ENCODE results near the gene MACROD2.
"Not testable (repeated sequence)": the region's sequence is repeated elsewhere in the genome, so short reads cannot be mapped to it uniquely, and the experiment has no call there.

The MACROD2 gene

DNA sequence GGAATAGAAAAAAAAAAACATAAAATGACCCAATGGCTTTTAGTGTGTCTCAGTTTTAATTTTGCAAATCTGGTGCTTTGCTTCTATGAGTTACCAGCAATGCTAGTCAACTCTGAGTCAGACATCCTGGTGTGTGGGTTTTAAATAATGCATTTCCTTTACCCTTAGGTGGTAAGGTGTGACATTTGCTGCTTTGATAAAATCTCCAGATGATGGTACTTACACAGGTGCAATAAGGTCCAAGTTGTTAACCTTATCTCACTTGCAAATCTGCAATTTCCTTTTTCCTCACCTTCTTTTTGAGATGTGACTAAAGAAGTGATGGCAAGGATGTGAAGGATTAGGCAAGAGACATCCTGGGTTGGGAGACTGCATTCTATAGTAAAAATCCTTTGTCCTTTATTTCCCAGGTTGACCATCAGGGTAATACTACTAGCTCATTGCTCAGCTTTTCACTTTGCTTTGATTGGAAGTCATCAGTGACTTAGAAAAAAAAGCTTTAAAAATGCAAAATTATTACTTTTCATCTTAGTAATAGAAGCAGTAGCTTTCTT lies 1160.6 kb downstream of the MACROD2 start:
- DNase-seq: no peak

DNA sequence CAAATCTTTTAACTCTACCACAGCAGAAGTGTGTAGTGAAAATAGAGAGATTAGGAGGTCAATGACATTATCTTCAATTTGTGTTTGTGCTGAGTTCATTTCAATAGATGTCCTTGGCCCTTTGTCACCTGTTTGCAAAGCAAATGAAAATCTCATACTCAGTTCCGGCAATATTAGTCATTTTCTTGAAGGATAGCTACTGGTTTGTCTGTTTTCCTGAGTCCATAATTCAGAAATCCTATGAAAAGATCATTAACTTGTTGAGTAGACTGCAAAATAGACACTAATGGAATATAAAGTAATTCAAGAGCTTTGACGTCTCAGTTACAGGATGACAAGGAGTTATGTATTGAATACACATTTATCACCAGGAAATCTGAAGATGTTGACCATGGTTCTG lies 1163.2 kb downstream of the MACROD2 start:
- no peak for DNase-seq

DNA sequence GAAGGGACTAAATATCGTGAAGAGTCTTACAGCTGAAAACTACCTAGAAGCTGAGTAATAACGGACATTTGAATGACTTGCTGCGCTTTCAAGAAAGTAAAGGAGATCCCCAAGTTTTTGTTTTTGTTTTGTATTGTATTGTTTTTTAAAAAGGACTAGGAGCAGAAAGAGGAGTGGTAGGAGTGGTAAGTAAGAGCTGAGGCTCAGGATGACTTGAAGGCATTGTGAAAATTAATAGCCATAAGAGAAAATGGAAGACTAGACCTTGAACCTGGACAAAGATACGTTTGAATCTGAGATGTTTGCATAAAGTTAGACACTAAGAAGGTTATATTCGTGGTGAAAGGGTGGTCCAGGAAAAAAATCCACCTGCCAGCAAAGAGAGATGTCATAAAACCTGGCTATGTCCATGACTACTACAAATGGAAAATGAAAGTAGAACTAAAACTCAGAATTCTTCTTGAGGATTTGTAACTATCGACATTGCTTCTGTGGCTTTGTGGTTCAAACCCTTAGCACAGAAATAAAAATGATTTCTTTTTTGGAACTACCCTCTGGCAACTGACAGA lies 1166.8 kb downstream of the MACROD2 start:
- no peak for DNase-seq

DNA sequence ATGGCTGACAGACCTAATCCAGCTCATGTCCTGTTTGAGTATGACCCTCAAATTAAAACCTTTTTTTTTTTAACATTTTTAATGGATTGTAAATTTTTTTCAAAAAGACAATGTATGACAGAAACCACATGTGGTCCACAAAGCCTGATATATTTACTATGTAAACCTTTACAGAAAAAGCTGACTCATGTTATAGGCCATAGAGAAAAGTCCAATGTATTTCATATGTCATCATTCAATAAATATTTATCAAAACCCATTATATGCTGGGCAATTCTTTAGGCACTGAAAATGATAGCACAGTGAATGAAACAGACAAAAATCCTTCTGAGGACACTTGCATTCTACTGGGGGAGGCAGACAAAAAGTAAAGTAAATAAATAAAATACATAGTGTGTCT lies 1168.3 kb downstream of the MACROD2 start:
- no peak for DNase-seq

DNA sequence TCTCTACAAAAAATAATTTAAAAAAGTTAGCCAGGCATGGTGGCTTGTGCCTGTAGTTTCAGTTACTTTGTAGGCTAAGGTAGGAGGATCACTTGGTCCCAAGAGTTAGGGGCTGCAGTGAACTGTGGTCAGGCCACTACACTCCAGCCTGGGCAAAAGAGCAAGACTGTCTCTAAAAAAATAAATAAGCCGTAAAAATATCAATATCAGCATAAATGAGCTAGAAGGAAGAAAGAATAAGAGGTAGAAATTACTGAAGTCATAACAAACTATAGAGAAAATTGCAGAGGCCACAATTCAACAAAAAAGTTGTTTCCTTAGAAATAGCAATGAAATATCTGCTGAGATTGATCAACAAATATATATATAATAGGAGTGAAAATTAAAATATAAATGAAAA lies 1169.4 kb downstream of the MACROD2 start:
- no peak for DNase-seq

DNA sequence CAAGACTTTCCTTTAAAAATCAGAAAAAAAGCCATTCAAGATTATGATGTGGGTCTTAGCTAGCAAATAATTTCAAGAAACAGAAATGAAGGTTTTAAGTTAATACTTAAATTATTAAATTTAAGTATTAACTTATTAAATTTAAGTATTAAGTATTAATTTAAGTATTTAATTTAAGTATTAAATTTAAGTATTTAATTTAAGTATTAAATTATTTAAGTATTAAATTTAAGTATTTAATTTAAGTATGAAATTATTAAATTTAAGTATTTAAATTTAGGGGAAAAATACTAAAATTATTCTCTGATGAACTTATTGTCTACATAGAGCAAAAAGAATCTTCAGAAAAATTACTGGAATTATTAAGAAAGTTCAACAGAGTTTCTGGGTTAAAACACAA lies 1171.4 kb downstream of the MACROD2 start:
- DNase-seq: no peak

DNA sequence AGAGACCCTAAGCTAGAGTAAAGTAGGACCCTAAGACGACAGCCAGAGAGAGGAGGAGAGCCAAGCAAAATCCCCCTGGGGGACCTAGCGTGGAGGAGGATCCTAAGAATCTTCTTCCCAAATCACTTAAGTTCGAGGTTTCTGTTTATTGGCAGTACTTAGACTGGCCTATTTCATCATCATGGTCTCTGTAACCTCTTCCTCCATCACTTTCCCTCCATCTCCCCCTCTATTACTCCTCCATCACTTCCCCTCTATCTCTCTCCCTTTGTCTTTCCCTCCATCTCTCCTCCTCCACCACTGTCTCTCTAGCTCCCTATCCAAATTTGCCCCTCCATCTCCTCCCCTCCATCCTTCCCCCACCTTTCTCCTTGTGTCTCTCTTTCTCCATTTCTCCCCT lies 1175.7 kb downstream of the MACROD2 start:
- DNase-seq: no peak

DNA sequence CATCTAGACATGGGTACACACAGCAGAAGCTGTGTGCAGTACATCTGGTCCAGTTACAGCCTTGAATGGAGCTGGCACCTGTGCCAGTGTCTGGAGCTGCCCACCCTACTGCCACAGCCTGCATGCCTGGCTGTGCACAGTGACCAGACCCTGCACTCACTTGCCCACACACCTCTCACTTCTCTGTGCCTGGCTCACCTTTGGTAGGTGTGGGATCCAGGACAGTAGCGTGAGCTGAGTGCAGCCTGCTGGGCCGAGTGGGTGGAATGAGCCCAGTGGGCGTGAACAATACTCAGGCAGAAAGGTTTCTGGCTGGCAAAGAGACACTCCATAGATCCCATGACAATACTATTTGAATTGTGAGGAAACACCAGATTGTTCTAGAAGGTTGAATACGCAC lies 1181.6 kb downstream of the MACROD2 start:
- no peak for DNase-seq

DNA sequence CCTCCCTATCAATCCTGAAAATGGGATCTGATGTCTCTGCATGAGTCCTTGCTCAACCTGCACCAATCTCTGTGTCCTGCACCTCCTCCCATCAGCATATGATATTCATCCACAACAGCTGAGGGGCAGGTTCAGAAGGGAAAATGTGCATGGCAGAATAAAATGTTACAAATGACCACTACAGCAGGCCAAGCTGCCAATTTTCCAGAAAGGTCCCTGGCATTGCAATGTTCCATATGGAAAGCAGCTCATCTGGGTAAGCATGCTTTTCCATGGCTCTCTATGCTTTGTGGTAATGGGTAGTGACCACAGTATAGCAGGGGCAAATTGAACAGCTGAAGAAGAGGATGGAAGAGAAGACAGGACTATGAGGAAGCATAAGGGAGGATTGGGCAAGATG lies 1183.3 kb downstream of the MACROD2 start:
- no peak for DNase-seq

DNA sequence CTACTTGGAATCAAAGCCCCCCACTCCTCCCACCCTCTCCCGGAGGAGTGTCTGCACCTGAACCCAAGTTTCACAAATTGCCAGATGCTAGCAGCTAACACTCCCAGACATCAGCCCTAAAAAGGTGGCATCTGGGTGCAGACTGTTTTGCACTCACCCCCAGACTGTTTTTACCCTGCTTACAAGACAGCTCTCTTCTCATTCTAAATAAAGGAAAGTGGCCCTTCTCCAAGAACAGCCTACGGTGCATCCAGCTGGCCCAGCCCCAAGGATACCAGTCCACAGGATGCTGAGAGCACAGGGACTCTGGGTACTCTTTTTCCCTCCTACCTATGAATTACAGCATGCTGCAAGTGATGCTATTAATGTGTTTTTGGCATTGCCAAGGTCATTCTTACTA lies 1184.1 kb downstream of the MACROD2 start:
- peak; percentile 1 for DNase-seq

DNA sequence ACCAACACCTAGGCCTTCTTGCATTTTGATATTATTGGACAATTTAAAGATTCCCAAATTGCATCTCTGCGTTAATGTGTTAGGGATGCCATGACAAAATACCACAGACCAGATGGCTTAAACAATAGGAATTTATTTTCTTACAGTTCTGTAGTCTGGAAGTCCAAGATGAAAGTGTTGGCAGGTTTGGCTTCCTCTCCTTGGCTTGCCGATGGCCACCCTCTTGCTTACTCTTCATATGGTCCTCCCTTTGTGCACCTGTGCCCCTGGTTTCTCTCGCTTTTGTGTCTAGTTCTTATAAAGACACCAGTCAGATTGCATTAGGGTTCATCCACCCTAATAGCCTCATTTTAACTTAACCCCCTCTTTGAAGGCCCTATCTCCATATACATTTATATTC lies 1184.5 kb downstream of the MACROD2 start:
- no peak for DNase-seq

DNA sequence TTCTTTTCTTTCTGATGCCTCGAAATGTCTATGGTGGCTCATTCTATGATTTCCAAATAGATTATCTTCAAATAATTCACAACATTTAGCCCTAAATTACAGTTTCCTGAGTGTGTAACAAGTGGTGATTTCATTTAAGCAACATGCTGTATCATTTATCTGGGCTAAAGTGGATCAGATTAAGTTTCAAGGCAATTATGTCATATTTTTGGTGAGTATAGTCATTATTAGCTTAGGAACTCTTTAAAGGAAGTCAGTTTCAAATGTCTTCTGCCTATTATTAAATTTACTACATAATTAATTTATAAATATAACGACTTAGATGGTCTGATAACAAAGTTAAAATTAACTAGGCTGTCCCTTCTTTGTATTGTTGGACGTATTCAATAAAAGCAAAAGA lies 1190.0 kb downstream of the MACROD2 start:
- no peak for DNase-seq

DNA sequence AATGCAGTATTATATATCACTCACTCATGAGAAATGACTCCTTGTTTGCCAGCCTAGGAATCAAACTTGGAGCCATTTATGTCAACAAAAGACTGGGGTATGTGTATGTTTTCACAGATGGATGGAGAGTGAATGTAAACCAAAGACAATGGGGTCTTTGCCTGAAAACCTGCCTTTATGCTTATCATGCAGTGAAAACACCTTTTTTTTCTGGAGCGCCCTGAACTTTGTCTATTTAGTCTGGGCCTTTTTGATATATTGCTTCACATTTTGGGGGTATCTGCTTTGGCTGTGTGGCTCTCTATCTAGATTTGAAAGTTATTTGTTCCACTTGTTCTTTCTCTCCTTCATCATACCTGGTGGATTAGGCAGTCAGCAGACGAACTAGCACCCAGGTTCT lies 1190.6 kb downstream of the MACROD2 start:
- DNase-seq: no peak

DNA sequence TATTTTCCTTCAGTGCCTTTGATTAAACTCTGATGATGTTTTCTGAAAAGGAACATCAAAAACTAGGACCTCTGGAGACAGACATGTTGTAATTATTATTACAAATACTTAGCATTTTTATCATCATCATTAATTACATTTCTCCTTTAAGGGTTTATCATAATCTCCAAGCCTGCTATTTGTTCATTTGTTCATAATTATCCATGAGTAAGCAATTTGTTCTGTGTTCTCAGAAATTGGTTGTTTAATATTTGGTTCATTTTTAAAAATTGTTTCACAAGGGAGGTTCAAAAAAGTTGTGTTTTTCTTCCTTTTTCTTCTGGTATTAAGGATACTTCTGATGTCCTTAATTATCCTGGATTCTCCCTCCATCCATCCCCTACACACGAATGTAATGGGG lies 1192.3 kb downstream of the MACROD2 start:
- DNase-seq: no peak

DNA sequence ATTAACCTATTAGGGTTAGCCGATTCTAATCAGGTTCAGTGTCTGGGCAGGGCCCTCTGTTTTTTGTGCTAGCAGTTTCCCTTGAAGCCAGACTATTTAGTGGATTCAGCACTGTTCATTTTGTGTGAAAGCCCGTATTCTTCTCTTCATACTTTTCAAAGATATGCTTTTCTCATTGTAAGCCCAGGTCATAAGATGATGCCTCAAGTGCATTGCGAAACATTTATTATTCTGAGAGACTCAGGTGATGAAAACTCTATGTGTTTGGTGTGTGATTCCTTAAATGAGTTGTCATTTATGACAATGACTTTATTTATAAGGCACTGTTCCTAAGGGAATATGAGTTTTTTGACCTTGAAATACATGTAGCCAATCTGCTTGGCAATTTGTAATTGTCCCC lies 1193.1 kb downstream of the MACROD2 start:
- no peak for DNase-seq

DNA sequence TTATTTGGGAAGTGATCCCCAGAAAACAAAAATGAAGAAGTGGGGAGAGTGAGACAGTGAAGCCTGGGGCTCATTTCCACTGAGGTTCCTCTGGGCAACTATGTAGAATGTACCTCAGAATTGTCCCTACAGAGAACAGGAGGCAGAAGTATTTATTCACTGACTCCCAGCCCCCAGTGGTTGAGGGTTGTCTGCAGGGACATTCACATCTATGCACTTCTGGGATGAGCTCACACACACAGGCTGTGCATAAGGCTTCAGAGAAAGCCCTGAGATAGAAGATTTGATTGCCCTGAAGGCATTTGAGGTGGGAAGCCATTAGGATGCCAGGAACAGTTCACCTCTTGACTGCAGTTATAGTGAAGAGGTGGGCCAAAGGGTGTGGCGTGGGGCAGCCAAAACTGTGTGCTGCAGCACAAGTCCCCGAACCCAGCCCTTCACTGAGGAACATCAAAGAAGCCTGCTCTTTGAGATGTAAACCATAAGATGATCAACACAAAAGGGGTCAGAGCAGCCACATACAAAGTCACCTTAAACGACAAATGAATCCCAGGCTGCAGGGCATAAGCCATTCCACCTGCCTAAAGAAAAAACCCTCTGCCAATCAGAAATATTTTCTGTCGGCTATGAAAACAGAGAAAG lies 1195.9 kb downstream of the MACROD2 start:
- DNase-seq: no peak

DNA sequence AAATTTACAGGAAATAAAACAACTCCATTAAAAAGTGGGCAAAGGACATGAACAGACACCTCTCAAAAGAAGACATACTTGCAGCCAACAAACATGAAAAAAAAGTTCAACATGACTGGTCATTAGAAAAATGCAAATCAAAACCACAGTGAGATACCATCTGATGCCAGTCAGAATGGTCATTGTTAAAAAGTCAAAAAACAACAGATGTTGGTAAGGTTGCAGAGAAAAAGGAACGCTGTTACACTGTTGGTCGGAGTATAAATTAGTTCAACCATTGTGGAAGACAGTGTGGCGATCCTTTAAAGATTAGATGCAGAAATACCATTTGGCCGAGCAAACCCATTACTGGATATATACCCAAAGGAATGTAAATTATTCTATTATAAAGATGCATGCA lies 1200.1 kb downstream of the MACROD2 start:
- no peak for DNase-seq

DNA sequence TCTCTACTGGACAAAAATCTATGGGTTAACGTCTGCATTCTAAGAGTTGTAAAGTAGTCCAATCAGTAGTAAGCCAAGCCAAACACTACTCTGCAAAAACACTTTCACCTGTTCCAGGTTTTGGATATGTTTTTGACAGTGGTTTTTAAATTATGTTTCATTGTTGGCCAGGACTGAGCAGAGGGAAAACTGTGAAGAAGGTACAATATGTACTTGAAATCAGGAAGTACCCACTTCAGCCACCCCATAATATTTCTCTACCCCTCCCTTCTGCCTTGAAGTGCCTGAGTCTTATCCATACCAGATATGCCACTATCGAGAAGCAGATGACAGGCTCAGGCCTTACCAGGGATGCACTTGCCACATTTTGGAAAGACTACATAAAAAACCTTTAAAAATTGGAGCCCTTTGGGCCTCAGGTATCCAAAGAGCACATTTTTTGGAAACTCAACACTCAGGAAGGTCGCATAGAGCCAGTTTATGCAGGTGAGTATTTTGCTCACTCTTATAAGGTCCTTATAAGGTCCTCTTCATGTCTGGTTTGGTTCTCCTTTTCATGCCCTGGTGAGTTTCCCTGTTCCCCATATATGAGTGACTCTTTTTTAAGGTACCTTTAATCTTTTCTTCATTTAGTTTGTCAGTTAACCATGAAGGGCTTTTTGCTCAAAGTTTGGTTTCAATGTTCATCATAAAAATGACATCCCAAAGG lies 1201.4 kb downstream of the MACROD2 start:
- peak; percentile 19 for DNase-seq

DNA sequence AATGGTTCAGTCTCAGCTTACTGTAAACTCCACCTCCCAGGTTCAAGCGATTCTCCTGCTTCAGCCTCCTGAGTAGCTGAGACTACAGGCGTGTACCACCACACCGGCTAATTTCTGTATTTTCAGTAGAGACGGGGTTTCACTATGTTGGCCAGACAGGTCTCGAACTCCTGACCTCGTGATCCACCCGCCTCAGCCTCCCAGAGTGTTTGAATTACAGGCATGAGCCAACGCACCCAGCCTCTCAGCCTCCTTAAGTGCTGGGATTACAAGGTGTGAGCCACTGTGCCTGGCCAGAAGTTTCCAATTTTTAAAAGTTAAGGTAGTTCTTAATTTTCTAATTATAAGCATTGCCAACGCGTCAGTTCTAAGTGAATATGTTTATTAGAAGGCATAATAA lies 1202.7 kb downstream of the MACROD2 start:
- DNase-seq: not testable (repeated sequence)

DNA sequence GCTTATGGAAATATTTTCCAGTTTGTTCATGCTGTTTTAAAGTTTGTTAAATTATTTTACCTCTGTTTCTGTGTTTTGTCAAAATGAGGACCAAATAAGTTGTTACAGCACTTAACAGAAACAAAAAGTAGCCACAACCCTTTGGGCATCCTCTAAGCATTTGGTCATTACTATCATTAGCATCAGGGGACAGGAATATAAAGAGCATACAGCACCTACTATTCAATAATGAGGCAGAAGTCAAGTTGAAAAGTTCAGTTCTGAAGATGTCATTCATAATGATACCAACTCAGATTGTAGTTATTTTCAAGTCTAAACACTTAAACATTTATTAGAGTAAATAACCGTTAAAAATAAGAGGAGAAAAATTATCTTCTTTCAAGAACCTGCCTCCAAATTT lies 1204.4 kb downstream of the MACROD2 start:
- DNase-seq: no peak

DNA sequence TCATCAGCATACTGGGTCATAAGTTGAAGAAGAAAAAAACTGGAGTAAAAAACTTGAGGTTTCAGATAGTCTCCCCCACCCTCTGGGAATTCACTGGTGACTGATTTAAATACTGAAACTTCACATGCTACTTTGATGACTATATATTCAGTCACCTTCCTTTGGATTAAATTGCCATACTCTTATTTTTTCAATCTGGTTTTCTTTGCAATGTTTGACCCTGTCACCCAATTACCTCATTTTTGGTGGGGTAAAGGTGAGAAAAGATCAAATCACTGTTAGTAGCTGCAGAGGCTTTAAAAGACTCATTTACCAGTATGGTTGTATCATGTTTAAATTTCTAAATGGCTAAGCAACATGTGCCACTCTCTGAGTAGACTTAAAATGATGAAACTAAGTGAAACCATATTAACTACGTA lies 1204.8 kb downstream of the MACROD2 start:
- DNase-seq: no peak

DNA sequence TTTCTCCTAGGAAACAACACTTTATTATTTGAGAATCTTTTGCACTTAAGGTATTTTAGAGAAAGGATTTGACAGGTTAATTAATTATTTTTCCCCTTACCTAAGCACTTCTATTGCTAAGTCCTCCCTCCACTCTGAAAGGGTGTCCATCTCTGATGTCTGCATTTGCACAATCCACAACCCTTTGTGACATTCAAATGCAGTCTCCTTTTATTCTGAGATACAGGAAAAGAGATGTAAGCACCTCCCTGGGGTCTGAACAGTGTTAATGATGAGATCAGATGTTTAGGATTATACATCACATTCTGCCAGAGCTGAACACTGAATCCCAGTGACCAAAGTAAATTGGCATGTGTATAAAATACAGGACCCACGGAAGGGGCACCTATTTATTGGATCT lies 1206.3 kb downstream of the MACROD2 start:
- no peak for DNase-seq

DNA sequence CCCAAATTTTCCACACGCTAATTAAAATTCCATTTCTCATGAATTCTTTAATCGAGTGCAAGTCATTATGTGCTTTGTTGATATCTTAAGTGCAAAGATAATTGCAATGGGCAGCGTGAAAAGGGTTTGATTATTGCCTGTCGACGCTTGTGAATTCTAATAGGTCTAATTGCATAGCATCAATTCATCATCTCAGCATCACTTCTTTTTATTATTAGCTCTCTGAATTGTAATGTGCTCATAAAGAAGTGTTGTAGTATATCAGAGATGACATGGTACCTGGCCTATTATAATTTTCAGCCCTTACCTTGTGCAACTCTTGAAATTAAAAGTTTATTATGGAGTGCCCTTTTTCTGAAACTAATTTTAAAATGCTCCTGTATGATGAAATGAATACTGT lies 1208.9 kb downstream of the MACROD2 start:
- no peak for DNase-seq

DNA sequence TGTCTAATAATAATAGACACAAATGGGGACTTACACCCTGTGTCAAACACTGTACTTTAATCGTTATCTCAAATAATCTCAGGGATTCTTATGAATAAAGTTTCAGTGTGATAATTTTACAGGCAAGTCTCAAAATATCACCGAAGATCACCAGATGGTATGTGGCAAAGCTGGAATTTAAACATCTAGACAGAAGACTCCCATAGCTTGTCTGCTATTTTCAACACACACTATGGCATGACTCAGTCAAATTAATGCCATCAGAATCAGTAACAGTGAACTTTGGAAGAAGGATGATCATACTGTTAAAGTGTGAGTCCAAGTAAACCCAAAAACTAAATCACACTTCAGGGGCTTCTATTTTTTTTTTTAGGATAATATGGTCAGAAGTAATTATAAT lies 1209.7 kb downstream of the MACROD2 start:
- no peak for DNase-seq
